Esophagus squamous epithelium (tissue), 4 donors: ENCODE data around the gene PARVG.

ENCODE experiments used
- CTCF ChIP-seq, 6 experiments: fragments of 450-650 bp in 4 of 6; fragments of 200-600 bp in 2 of 6; sonication (generic) in 2 of 6; IDR thresholded peaks; one replicate each; pipeline ENCODE4 v1.5.1; 2016 to 2019; ENCODE audit warnings: antibody characterized with exemption in 6 of 6, mild to moderate bottlenecking in 4 of 6, moderate library complexity in 4 of 6
- POLR2A ChIP-seq, 4 donors: fragments of 450-650 bp; IDR thresholded peaks; one replicate each; pipeline ENCODE4 v1.6.1; 2017; ENCODE audit warnings: antibody characterized with exemption in 4 of 4, mild to moderate bottlenecking in 4 of 4, moderate library complexity in 3 of 4

GRCh38 chr22:44203203-44203602 is 22.5 kb downstream of the PARVG start:
- no peak for TF ChIP-seq POLR2A (IDR thresholded peaks at IDR 0.05)
- no peak for TF ChIP-seq CTCF (IDR thresholded peaks at IDR 0.05)
